Fibroblast of mammary gland (primary cell): Measurements from ENCODE around the gene DLG5.

Experiments used
- DNase-seq: peaks from one replicate; pipeline ENCODE4 v3.0.0-alpha.2; 2010; ENCODE audit warnings: low read depth
- H3K4me3 ChIP-seq: 2 replicates; pipeline ENCODE4 v1.5.1; 2011; ENCODE audit warnings: low read depth, mild to moderate bottlenecking, low read length, moderate library complexity; ENCODE audit not compliant: control insufficient read depth
- TF ChIP-seq, protein P1 (sequence below): conservative IDR thresholded peaks from 2 replicates; pipeline ENCODE4 v1.5.1; 2011; ENCODE audit warnings: low read depth, low read length, inconsistent platforms; ENCODE audit not compliant: control insufficient read depth, insufficient read depth

Gene DLG5

DNA sequence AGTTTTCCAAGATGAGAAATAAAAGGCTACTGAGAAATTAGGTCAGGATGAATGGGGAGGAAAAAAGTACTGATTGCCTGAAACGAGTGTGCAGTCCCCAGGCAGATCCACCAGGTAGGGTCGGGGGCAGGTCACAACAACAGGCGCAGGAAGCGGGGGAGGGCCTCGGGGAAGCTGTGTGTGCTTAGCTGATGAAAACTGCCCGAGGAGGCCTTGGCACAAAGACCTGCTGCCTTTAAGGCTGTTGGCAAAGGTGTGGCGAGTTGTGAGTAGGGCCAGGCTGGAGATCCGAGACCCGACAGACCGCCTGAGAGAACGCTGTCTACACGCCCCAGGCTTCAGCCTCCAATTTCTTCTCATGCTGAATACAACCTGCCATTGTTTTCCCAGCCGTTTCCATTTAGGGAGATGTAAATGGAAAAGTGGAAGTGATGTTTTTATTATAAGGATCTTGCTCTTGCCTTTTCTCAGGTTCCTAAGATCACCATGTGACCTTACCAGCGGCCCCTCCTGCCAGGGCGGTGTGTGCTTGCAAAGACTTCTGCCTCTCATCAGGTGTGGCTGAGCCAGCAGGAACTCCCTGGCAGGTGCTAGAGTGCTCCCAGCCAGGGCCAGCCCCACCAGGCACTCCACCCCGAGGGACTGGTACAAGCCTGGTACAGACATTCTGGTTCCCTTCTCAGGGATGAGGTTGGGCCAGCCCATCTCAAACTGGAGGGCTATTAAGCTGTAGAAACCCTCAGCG lies 60.8 kb downstream of the DLG5 start:
- TF ChIP-seq, protein P1, sequence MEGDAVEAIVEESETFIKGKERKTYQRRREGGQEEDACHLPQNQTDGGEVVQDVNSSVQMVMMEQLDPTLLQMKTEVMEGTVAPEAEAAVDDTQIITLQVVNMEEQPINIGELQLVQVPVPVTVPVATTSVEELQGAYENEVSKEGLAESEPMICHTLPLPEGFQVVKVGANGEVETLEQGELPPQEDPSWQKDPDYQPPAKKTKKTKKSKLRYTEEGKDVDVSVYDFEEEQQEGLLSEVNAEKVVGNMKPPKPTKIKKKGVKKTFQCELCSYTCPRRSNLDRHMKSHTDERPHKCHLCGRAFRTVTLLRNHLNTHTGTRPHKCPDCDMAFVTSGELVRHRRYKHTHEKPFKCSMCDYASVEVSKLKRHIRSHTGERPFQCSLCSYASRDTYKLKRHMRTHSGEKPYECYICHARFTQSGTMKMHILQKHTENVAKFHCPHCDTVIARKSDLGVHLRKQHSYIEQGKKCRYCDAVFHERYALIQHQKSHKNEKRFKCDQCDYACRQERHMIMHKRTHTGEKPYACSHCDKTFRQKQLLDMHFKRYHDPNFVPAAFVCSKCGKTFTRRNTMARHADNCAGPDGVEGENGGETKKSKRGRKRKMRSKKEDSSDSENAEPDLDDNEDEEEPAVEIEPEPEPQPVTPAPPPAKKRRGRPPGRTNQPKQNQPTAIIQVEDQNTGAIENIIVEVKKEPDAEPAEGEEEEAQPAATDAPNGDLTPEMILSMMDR = no peak
- DNase-seq = no peak
- no peak overlapping the region for H3K4me3 ChIP-seq

DNA sequence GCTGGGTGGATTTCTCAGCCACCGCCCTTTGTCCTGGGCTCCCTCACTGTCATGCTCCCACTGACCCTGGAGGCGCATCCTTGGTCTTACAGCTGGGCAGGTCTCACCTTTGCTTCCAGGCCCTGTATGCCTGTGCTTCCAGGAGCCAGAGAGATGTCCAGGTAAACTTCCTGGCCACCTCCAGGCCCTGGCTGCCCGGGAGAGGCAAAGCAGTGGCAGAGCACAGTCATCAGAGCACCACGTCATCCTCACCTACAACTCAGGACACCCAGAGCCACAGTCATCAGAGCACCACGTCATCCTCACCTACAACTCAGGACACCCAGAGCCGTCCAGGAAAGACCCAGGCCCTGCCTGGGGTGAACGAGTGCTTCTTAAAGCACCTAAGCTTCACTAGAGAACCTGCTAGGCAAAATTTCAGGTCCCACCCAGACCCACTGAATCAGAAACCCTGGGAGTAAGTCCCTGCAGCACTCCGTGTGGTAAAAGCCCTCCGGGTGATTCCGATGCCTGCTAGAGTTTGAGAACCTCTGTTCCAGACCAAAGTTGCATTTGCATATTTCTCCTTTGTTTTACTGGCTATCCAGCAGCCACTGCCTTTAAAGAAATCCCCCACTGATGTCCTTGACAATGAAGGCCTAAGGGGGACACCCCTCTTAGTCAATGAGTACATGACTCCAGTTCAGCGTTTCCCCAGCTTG lies 62.3 kb downstream of the DLG5 start:
- H3K4me3 ChIP-seq = no peak overlapping the region
- TF ChIP-seq, protein P1 = no peak
- no peak for DNase-seq

DNA sequence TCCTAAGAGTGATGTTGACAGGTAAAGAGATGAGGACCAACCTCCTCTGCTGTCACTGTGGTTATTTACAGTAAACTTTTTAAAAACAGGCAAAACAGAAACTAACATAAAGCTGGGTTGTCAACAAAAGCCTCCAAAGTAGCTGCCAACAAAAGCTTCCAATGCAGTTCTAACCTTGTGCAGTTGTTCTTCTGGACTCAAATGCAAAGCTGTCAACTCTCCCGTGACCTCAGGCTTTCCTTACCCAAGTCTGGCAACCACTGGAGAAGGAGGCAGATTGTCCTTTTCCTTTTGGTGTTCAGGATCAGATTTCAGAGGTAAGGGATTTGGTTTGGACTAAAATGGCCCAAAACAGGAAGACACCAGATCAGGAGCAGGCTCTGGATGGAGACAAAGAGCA lies 63.1 kb downstream of the DLG5 start:
- peak; percentile 28 for DNase-seq
- TF ChIP-seq, protein P1 = no peak
- H3K4me3 ChIP-seq = no peak overlapping the region

DNA sequence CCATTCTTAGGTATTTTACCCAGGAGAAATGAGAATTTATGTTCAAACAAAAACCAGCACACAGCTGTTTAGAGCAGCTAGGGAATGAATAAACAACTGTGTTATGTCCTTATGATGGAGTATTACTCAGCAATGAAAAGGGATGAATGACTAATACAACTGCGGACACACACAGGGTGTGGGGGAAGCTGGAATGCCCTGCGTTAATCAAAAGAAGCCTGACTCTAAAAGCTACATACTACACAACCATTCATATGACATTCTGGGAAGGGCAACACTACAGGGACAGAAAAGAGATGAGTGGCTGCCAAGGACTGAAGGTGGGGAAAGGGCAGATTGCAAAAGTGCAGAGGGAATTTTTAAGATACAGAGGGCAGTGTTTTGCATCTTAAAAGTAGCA lies 64.0 kb downstream of the DLG5 start:
- H3K4me3 ChIP-seq = no peak overlapping the region
- TF ChIP-seq, protein P1 = no peak
- DNase-seq = peak; percentile 73

DNA sequence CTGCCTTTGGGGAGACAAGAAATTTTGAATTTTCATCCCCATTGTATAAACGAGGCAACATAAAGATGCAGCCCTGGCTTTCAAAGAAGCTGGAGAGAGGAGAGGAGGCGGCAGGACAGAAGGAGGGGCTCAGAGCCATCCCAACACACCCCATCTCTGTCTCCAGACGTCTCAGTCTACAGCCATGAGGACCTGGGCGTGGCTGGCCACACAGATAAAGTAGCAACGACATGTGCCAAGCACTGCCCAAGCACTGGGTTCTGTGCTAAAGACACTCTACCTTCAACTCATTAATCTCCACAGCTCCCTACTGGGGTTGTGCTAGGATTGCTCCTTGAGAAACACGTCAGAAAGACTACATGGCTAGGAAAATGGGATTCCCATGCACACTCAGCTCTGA lies 65.2 kb downstream of the DLG5 start:
- no peak overlapping the region for H3K4me3 ChIP-seq
- DNase-seq = no peak
- TF ChIP-seq, protein P1 = no peak

DNA sequence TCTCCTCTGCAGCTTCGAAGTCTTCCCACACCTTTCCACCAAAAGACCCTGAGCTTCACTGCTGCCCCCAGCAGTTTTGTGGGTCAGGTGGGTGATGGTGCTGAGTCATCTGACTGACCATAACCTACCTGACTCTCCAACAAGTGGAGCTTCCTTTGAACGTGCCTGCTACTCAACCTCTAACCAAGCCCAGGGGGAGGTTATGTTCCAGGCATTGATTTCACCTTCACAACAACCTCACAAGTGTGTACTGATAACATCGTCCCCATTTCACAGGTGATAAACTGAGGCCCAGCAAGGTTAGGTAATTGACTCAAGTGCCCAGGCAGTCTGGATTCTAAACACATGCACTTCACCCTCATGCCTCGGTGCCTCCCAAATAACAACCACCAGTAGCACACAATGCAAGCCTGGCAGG lies 66.7 kb downstream of the DLG5 start:
- H3K4me3 ChIP-seq = no peak overlapping the region

More for the DNA sequence above, 66.7 kb downstream of the DLG5 start:
- TF ChIP-seq, protein P1 = no peak
- no peak for DNase-seq
